Measurements from ENCODE around the gene CCM2L. TPM values are rescaled to one million over a fixed set of nuclear protein-coding genes. Genes with fewer than 3 reads are reported as not detected.

CCM2L gene
- total RNA-seq, 4 donors from 2014 or later: 7.4 to 16.0 (median 9.7) TPM

DNA sequence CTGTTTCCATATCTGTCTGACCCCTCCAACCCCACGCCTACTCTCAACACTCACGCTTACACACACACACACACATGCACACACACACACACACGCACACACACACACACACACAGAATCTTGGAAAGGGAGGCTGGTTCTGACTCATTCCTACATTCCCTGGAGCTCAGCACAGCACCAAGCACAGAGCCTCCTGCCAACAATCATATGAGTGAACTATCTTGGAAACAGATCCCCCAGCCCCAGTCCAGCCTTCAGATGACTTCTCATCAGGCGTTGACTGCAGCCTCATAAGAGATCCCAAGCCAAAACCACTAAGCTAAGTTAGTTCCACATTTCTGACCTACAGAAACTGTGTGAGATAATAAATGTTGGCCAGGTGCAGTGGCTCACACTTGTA, 27.7 kb downstream of the CCM2L start:
- DNase-seq: no peak
- no peak overlapping the region for H3K4me3 ChIP-seq (replicated peaks in 1 of 3)
- no peaks in the 10 kb centered on the region for H3K36me3 ChIP-seq
- intact Hi-C loops (cut with DNase I): loop anchor here (10.0 kb wide), 1 partner anchor 213 kb away; no protein-coding TSS in a partner anchor
- no peak for TF ChIP-seq POLR2A (IDR thresholded peaks at IDR 0.05)
- TF ChIP-seq, protein P1, sequence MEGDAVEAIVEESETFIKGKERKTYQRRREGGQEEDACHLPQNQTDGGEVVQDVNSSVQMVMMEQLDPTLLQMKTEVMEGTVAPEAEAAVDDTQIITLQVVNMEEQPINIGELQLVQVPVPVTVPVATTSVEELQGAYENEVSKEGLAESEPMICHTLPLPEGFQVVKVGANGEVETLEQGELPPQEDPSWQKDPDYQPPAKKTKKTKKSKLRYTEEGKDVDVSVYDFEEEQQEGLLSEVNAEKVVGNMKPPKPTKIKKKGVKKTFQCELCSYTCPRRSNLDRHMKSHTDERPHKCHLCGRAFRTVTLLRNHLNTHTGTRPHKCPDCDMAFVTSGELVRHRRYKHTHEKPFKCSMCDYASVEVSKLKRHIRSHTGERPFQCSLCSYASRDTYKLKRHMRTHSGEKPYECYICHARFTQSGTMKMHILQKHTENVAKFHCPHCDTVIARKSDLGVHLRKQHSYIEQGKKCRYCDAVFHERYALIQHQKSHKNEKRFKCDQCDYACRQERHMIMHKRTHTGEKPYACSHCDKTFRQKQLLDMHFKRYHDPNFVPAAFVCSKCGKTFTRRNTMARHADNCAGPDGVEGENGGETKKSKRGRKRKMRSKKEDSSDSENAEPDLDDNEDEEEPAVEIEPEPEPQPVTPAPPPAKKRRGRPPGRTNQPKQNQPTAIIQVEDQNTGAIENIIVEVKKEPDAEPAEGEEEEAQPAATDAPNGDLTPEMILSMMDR (IDR thresholded peaks at IDR 0.05): no peak
- H3K9me3 ChIP-seq: no peaks in the 10 kb centered on the region
- H3K4me1 ChIP-seq: no peaks in the 10 kb centered on the region
- WGBS, 2 donors: 76 to 79% methylated on average over 4 of the region's 4 CpGs
- no peaks in the 10 kb centered on the region for H3K27me3 ChIP-seq
- H3K27ac ChIP-seq: no peak overlapping the region

DNA sequence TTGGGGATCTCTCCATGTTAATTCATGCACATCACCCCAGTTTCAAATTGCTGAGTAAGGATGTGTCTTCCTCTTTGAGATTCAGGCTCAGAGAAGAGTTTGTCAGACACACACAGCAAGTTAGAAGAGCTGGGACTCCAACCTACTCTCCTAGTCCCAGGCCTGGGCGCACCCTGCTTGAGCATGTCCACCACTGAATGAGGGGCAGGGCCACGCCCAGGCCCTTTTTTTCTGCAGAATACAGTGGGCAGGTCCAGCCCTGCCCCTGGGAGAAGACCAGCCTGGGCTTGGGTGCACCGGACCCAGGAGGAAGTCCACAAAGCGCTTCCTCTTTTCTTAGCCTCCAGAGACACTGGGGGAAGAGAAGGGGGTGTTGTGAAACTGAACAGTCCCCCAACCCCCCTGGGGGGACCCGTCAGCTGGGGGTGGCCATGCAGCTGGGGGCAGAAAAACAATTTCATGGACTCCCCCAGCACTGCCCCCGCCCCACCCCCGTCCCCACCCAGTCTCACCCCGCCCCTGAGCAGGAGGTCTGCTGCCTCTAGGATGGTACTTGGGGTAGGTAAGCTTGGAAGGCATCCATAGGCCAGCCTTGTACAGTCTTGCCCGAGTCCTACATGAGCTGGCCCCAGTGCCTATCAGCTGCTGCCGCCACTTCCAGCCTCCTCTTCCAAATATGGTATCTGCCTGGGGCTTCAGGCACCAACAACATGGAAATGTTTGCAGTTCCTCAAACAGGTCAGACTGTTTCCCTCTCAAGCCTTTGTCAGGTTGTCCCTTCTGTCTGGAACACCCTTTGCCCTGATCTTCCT, 30.1 kb downstream of the CCM2L start:
- intact Hi-C loops (cut with DNase I): no loop called here

DNA sequence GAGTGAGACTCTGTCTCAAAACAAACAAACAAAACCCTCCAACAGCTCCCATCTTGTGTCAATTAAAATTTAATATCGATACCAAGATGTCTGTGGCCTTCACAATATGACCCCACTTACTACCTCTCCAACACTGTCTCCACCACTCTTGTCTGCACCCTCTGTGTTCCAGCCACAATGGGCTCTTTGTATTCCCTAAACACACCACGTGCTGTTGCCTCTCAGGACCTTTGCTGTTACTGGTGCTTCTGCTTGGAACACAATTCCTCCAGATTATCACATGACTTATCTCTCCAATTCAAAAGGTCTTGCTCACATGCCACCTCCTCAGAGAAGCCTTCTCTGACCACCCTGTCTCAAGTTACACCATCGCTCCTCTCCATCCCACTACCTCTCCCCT, 35.8 kb downstream of the CCM2L start:
- no peak for TF ChIP-seq POLR2A (IDR thresholded peaks at IDR 0.05)
- TF ChIP-seq, protein P1 (IDR thresholded peaks at IDR 0.05): no peak
- Histone ChIP-seq H3K4me3 (replicated peaks in 1 of 3) (no peak overlapping the region), H3K27me3 (peaks cover 2% of the 10 kb centered on the region), H3K4me1 (no peaks in the 10 kb centered on the region), H3K36me3 (no peaks in the 10 kb centered on the region), H3K9me3 (no peaks in the 10 kb centered on the region), H3K27ac (no peak overlapping the region)
- DNase-seq: no peak
- intact Hi-C loops (cut with DNase I): no loop called here
- WGBS, 2 donors: 64 to 74% methylated on average over 3 of the region's 3 CpGs

More for the DNA sequence above, 30.1 kb downstream of the CCM2L start:
- no peak overlapping the region for H3K27ac ChIP-seq
- H3K36me3 ChIP-seq: no peaks in the 10 kb centered on the region
- H3K4me1 ChIP-seq: no peaks in the 10 kb centered on the region
- no peak for TF ChIP-seq POLR2A (IDR thresholded peaks at IDR 0.05)
- TF ChIP-seq, protein P1 (IDR thresholded peaks at IDR 0.05): no peak
- no peak overlapping the region for H3K4me3 ChIP-seq (replicated peaks in 1 of 3)
- H3K9me3 ChIP-seq: no peaks in the 10 kb centered on the region
- H3K27me3 ChIP-seq: no peaks in the 10 kb centered on the region
- DNase-seq: no peak
- WGBS, 2 donors: 55 to 73% methylated on average over 9 to 10 of the region's 10 CpGs

DNA sequence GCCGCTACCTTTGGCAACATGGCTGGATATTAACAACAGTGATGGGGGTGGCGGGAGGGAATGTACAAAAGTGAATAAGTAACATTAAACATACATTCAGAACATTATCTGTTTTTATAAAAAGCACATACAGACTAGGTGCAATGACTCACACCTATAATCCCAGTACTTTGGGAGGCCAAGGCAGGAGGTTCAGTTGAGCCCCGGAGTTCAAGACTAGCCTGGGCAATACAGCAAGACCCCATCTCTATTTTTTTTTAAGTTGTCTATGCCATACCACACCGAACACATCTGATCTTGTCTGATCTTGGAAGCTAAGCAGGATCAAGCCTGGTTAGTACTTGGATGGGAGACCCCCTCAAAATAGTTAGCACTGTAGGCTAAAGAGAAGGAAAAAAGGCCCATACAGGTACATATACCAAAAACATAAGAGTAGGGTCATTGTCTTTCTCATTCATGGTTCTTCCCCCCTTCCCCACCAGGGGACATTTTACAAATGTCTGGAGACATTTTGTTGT, 40.1 kb downstream of the CCM2L start:
- Histone ChIP-seq H3K27ac (no peak overlapping the region), H3K9me3 (no peaks in the 10 kb centered on the region), H3K27me3 (peaks cover 17% of the 10 kb centered on the region), H3K4me3 (replicated peaks in 1 of 3) (no peak overlapping the region), H3K4me1 (peaks cover 6 to 13% of the 10 kb centered on the region in 2 donors), H3K36me3 (no peaks in the 10 kb centered on the region)
- WGBS, 2 donors: 92 to 94% methylated on average over 4 of the region's 4 CpGs
- intact Hi-C loops (cut with DNase I): no loop called here
- no peak for TF ChIP-seq POLR2A (IDR thresholded peaks at IDR 0.05)
- TF ChIP-seq, protein P1 (IDR thresholded peaks at IDR 0.05): no peak
- no peak for DNase-seq

Data from thyroid gland (tissue), 4 donors.